HG03045 (cell line): ENCODE data around the gene RNF208.

Source experiments
- ATAC-seq: cut with Tn5 transposase; IDR thresholded peaks from one replicate; pipeline ENCODE4 v1.9.1; 2021; ENCODE audit warnings: mild to moderate bottlenecking, moderate library complexity; ENCODE audit not compliant: unreplicated experiment

Gene RNF208

DNA sequence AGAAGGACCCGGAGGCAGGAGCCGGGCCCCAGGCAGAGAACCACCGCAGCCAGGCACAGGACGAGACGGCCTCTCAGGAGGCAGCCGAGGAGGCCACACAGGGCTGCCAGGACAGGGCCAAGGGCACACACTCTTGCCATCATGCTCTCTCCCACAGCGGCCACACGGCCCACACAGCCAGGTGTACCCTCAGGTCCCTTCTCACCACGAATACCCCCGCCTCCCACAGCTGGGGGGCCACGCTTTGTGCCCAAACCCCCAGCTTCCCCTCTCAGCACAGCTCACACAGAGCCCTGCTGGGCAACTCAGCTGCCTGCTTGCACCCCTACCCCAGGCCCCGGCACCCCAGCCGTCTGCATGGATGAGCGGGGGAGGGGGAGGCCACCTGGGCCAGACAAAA, 28.3 kb downstream of the RNF208 start:
- no peak for ATAC-seq

DNA sequence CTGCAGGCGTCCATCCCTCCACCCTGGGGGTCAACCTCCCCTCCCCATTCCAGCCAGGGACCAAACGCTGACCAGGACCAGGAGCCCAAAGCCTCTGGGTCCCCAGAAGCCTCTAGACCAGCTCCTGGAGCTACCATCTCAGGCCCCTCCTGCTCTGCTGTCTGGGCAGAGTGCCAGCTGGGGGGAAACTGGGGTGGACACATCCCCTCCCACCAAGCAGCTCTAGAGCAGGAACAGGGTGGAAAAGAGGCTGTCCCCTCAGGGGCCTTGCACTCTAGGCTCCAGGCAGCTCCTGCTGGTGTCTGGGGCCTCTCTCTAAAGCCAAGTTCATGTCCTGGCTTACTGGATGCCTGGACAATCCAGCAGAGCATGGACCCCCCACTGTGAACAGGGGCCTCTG, 29.2 kb downstream of the RNF208 start:
- no peak for ATAC-seq

DNA sequence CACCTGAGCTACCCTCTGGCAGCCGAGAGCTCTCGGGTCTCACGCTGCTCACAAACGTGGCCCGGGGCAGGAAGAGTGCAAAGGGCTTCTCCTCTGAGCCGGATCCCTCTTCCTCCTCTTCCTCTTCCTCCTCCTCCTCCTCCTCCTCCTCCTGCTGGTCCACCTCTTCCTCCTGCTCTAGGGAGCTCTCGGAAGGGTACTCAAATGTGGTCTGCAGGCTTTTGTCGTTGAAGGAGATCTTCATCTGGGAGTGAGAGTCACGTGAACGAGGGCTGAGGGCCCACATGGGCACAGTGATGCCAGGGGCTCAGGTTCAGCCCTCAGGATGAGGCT, 29.6 kb downstream of the RNF208 start:
- ATAC-seq: no peak

DNA sequence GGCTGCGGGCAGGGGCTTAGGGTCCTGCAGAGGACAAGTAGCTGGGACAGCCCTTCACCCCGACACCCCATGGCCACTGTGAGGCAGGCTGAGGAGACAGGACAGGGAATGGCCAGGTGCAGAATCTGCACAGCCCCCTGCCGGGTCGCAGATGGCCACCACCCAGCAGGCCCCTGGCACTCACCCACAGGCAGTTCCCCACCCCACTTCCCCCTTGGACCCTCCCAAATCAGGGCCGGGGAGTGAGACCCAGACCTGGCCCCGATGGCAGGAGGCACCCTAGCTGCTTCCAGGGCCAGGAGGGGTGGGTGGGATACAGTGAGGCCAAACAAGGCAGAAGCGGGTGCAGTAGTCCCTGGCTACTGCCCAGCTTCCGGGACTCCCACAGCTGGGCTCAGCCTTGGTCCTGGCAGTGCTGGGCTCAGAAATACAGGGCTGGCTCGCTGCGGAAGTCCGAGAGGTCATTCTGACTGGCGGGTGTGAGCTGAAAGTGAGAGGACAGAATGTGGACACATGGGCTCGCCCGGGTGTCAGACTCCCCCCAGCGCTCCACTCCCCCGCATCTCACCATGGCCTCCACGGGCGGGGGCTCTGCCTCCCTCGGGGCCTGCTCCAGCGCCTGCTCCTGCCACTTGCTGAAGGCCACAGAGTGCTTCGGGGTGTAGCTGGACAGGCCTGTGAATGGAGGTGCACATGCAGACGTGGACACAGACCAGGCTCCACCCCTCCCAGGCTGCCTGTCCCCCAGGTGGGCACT, 30.2 kb downstream of the RNF208 start:
- ATAC-seq: no peak

DNA sequence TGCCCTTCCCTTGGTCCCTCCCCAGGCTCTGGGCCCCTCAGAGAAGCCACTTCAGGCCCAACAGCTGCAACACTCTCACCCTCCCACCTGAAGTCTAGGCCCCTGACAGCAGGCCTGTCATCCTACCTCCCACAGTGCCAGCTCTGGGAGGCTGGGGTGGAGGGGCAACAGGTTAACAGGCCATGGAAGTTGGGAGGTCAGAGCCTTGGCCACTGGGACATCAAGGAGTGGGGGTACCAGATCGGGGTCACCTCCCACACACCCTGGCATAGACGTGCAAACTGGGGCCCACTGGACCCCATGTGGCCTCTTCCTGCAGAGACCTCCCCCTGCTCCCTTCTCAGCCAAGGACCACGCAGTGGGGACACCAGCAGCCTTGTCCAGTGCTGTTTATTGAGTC, 30.8 kb downstream of the RNF208 start:
- ATAC-seq: no peak

DNA sequence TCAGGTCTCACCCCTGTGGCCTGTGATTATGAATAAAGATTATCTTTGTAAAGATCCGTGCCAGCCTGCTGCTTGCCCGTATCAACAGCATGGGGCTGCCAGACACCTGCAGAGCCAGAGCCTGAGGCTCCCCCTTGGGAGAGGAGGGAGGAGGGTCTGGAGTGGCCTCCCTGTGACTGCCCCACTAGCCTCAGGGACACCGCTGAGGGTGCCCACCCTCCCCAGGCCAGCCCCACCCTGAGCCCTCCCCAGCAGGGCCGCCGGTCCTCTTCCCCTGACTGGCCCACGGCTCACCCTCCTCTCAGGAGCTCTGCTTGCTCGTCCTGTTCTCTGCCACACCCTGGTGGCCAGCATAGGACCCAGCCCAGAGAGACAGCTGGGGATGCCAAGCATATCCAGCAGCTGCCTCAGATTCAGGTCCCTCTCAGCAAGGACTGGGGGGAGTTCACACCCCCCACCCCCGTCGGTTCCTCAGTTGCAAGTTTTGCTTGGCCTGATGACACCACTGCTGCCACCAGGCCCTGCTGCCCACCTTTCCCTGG, 31.7 kb downstream of the RNF208 start:
- ATAC-seq: no peak

DNA sequence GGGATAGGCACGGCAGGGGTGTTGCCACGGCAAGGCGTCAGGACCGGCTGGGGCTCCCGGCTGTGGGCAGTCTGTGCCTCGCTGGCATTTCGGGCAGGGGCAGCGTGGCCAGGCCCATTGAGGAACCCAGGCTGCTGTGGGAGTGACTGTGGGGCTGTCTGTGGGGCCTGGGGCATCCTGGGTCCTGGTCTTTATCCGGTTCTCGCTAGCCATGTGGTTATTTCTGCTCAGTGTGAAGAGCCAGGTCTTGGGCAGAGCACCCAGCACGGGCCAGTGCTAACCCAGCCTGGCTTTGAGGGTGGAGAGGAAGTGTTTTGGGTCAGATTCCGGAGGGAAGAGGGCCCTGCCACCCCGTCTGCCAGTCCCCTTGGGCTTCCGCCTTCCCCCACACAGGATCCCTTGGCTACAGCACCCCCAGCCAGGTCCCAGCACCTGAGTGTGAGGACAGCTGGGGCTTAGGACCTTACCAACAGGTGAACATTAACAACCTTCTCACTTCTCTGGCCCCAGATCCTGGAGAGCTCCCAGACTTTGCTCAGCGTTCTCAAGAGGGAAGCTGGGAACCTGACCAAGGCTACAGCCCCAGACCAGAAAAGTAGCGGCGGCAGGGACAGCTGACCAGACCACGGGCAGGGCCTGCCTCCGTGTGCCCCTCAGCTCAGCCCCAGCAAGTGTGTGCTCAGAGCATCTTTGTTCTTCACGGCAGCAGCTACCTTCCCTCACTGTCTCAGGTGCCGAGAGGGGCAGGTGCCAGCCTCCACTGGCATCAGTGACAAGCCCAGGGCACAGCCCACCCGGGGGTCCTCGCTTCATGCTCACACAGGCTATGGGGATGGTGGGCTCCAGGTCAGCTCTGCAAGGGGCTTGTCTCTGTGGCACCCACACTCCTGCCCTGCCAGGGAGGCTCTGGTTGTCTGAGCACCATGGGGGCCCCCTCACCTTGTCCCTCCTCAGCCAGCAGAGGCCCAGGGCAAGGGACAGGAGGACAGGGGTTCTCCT, 32.4 kb downstream of the RNF208 start:
- no peak for ATAC-seq

DNA sequence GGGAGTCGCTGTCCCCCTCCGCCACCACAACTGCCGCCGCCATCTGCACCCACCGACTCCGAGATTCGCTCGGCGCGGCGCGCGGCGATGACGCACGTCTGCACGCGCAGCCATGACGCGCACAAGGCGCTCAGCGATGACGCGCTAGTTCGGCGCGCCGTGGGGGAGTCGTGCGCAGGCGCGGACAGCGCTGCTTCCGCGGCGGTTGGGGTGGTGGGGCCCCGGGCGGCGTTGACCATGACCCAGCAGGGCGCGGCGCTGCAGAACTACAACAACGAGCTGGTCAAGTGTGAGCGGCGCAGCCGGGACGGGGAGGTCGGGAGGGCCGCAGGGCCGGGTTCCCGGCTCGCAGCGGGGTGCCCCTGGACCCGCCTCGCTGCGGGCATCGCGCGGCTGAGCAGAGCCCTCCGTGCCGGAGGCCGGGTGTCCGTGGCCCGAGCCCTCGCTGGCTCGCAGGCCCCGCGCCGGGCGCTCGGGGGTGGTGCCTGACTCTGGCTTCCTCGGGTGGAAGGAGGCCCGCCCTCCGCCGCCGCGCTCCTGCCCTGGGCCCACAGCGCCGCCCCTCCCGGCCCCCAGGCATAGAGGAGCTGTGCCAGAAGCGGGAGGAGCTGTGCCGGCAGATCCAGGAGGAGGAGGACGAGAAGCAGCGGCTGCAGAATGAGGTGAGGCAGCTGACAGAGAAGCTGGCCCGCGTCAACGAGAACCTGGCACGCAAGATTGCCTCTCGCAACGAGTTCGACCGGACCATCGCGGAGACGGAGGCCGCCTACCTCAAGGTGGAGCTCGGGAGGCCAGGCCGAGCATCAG, 33.3 kb downstream of the RNF208 start, which contains the start of the genes ANAPC2 and SSNA1:
ANAPC2 (minus strand) TSS at position 71 of the 807 bp plus-strand sequence; CDS start at position 43, 28 bp downstream.
SSNA1 (plus strand) TSS at position 187 of the 807 bp plus-strand sequence; CDS start at position 238, 51 bp downstream.
- ATAC-seq: peak; percentile 76

DNA sequence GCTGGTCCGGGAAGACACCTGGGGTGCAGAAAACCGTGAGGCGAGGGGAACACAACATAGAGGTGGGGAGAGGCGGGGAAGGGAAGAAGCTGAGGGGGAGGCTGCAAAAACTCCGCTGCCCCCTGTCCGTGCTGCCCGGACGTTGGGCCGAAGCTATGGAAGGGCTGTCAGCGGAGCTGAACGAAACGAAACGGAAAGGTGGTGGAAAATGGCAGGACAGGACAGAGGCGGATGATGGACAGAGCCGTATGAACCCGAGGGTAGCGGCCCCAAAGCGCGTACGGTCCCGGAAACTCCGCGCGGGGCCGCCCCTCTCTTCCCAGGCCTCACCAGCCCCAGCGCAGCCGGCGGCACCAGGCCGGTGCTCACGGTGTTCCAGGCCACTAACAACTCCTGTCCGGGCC, 34.0 kb downstream of the RNF208 start:
- no peak for ATAC-seq

DNA sequence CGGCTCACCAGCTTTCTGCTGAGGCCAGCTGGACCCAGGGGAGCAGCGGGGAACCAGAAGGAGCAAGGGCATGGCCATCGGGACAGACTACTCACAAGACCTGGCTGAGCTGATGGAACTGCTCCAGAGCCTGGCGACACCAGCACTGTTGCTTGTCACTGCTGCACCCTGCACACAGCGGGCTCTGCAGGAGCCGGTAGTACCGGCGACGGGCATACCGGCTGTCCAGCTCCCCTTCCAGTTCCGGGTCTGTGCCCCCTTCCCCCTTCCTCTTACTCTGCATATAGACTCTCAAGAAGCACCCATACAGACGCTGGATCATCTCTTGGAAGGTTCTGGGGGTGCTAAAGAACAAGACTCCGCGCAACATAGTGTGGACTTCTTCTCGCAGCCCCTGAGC, 34.7 kb downstream of the RNF208 start:
- no peak for ATAC-seq

DNA sequence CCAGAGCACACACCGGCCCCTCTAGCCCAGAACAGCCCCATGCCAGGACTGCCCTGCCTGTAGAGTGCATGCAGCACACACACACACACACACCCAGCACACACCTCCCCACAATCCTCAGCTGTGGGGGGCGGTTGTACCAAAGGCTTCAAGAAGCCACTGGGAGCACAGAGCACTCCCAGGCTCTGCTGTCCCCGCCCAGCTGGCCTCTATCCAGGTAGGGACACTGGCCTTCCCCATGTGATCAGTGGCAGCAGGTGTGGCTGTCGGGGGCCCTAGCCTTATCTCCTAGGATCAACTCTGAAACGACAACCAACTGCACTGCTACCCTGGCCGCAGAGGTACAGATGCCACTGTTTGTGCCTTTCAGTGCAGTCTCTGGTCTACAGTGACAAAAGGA, 35.7 kb downstream of the RNF208 start:
- no peak for ATAC-seq

DNA sequence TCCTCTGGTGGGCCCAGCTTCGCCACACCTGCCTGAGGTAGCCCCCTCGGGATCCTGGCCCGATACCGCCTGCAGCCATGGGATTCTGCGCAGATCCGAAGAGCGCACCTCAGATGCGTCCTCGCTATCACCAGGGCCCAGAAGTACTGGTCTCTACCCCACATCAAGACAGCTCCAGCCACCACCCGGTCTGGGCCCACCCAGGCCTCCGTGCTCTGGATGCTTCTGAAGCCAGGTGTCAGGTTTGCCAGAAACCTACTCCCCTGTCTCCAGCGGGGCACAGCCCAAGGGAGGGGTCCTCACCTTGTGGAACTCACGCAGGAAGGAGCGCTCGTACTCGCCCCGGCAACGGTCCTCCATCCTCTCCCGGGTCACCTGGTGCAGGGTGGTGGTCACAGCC, 36.1 kb downstream of the RNF208 start:
- ATAC-seq: no peak

DNA sequence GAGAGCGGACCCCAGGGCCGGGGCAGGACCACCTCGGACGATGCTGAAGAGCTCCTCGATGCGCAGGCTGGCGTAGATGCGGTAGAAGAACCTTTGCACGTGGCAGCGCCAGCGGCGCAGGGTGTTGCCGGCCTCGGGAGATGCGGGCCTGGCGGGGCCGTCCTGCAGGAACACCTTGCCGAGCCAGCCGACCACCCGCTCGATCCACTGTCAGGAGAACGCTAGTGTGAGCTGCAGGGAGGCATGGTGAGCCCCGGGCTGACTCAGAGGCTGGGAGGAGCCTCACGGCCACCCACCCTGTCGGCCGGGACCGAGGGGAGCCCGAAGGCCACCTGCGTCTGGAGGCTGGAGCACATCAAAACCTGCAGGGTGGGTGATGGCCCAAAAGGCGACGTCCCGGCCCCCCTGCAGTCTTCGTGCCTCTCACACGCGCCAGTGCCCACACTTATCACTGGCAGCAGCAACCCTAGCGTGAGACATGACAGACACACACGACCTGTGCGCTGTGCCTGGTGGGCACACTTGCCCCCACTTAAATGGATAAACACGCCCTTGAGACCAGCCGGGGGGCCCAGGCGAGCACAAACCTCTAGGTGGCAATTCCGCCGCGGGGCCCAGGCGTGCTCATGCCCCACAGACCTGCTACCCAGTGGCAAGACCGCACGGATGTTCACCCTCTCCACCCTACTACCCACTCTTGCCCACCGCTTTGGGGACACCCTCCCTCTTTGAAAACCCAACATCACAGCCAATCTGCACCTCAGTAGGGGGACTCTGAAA, 37.0 kb downstream of the RNF208 start:
- no peak for ATAC-seq

DNA sequence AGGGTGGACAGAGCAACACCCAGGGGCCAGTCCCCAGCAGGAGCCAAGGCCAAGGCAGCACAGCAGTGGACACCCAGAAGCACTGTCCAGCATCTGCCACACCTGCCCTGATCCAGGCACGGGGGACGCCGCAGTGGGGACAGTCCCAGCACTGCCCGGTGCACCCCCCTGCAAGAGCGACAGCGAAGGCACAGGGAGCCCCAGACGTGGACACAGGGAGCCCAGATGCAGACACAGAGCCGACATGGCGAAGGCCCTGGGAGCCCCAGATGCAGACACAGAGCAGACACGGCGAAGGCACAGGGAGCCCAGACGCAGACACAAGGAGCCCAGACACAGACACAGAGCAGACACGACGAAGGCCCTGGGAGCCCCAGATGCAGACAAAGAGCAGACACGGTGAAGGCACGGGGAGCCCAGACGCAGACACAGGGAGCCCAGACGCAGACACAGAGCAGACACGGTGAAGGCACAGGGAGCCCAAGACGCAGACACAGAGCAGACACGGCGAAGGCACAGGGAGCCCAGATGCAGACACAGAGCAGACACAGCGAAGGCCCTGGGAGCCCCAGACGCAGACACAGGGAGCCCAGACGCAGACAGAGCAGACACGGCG, 38.0 kb downstream of the RNF208 start:
- ATAC-seq: no peak

DNA sequence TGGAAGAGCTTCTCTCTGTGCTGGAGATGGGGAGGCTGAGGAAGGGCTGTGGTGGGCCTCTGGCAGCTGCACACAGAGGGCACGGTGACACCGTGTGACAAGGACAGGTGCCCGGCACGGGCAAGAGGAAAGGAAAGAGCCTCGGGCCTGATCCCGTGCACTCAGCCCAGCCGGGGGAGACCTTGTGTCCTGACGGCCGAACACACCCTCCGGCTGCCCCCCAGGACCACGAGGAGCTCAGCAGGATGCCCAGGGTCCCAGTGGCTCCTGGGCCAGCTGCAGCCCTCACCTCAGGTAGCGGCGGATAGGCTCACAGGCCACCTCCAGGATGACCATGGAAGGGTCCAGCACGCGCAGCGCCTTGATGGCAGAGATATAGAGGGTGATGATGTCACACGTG, 39.2 kb downstream of the RNF208 start:
- no peak for ATAC-seq

DNA sequence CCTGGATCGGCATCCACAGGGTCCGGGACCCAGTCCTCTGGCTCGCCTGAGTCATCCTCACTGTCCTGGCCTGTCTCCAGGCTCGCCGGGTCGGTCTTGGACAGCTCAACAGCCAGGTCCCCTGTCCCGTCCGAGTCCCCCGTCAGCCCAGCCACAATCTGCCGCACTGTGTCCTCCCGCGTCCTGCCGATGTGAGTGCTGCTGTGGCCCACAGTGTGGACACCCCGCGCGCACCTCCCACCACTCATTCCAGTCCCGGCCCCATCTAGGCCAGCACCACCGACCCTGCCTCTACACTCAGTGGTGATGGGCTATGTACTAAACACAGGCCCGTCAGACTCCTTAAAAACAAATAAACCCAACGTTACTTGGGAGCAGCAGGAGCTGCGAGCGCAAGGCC, 40.4 kb downstream of the RNF208 start:
- ATAC-seq: no peak

DNA sequence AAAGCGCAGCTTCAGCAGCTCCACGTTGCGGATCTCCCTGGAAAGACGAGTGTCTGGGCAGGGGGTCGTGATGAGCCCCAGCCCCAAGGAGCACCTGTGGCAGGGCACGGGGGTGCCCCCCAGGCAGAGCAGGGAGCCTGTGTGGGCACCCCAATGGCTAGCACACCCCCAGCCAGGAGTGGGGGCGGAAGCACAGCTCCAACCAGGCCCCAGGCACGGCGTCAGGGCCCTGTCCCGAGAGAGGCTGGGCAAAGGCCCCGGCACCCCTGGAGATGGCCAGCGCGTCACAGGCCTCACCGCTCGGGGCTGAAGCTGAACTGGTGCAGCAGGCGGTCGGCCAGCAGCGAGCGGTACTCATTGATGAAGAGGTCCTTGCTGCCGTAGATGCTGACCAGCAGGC, 41.5 kb downstream of the RNF208 start:
- ATAC-seq: no peak

DNA sequence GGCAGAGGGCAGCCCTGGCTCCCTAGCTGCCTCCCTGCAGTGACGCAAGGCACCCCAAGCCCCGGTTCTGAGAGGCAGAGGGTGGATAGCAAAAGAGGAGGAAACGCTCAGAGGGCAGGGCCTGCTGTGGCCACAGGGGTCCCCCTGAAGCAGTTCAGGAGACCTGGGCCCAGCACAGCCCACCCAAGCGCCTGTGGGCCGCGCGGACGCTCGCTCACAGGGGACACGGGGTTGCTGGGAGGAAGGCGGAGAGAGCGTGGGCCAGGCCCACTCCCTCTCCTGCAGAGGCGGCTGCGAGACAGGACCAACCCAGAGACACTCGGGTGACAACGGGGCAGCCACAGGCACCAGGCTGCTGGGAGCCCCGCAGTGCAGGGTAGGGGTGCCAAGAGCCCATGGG, 42.3 kb downstream of the RNF208 start:
- ATAC-seq: no peak

DNA sequence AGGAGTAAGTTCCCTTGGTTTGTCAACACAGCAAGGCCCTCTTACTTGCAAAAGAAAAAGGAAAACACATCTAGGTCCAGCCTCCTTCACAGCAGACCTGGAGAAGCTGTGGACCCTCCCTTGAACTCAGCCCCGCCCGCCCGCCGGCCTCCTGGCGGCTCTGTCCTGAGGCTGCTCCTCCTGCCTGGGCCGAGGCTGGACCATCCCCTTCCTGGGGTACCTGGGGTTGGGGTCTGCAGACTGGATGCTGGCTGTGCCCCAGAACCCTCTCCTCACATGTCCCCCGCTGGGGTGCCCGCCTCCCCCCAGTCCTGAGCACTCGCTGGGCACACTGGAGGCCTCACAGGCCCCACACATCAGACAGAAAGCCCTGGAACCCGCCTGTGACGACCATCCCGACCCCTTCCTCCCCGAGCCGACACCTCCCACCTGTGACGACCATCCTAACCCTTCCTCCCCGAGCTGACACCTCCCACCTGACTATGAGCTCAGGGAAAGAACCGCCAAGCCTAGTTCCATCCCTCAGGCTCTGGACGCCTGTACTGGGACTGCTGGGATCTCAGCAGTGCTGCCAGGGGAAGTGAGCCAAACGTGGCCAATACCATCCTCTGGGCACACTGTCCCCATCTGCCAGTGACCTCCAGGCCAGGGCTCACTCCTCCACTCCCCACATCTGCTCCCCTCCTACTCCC, 43.0 kb downstream of the RNF208 start:
- ATAC-seq: no peak
